Testis (tissue), 3 donors: ENCODE data around the gene PC. TPM values are rescaled to one million over a fixed set of nuclear protein-coding genes. Genes with fewer than 3 reads are reported as not detected.

Experiments
- DNase-seq: peaks from one replicate; pipeline ENCODE4 v3.0.0-alpha.2; 2019
- H3K27ac ChIP-seq, 2 donors: fragments of 200-600 bp; sonication (generic); one replicate each; pipeline ENCODE4 v1.5.1; 2019
- H3K27me3 ChIP-seq: fragments of 200-600 bp; sonication (generic); one replicate; pipeline ENCODE4 v1.5.1; 2019
- H3K36me3 ChIP-seq: fragments of 200-600 bp; sonication (generic); one replicate; pipeline ENCODE4 v1.5.1; 2017; ENCODE audit warnings: low read depth; ENCODE audit errors: missing control alignments
- H3K4me1 ChIP-seq: fragments of 200-600 bp; sonication (generic); one replicate; pipeline ENCODE4 v1.5.1; 2019
- H3K4me3 ChIP-seq, 2 donors: fragments of 200-600 bp; sonication (generic); one replicate each; pipeline ENCODE4 v1.5.1; 2017 to 2019
- H3K9me3 ChIP-seq: fragments of 200-600 bp; sonication (generic); one replicate; pipeline ENCODE4 v1.5.1; 2017
- POLR2A ChIP-seq: fragments of 450-650 bp; IDR thresholded peaks from one replicate; pipeline ENCODE4 v1.6.1; 2017; ENCODE audit warnings: antibody characterized with exemption, mild to moderate bottlenecking, moderate library complexity
- WGBS, 2 donors: methylation state at CpG; one replicate each; pipeline ENCODE4 v1.1.5; 2018; 5-methylcytosine and 5-hydroxymethylcytosine counted together
- intact Hi-C: fragments of 100-400 bp; cut with DNase I; formaldehyde crosslinking; loops from one replicate; pipeline ENCODE4 v1.15.1; 2023; ENCODE audit warnings: low total_unique reads
- polyA plus RNA-seq: library from polyadenylated mRNA; stranded (reverse); fragments of 350-450 nt; fragmentation: Illumina TruSeq; extraction: RNeasy Lipid Tissue Mini Kit (QIAGEN cat#74804); gene quantifications from one replicate; pipeline ENCODE4 v1.2.3, GENCODE V29; 2014; ENCODE audit warnings: low read depth, low replicate concordance; ENCODE audit not compliant: insufficient read depth
- total RNA-seq, 2 donors: library from RNA; depleted of rRNA; stranded (reverse); fragments of >200 nt; gene quantifications; one replicate each; pipeline ENCODE4 v1.2.3, GENCODE V29; 2016
- TF ChIP-seq, protein P1 (sequence below), 3 experiments: fragments of 450-650 bp in 2 of 3; fragments of 200-600 bp in 1 of 3; sonication (generic) in 1 of 3; IDR thresholded peaks; one replicate each; pipeline ENCODE4 v1.5.1; 2016 to 2019; ENCODE audit warnings: antibody characterized with exemption in 3 of 3, mild to moderate bottlenecking in 2 of 3, moderate library complexity in 1 of 3

PC gene
- total and polyA plus RNA-seq, 3 donors from 2014 or later: 40.9 to 53.1 (median 46.0) TPM

DNA sequence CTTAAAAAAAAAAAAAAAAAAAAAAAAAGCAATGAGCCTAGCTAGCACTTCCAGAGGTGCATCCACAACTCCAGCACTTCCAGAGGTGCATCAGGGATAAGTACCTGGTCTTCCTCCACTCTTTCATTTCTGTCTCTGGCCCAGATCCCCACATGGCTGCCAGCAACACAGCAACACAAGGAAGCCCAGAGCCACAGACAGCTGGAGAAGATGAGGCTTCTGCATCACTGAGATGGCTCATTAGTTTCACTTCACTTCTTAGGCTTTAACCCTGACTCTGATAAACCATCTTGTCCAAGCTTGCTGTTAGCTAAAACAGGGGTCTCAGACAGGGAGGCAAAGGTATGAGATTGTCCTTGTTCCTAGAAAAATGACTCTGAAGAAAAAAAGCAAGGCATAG is 35.6 kb downstream of the PC start:
- H3K27ac ChIP-seq: no peak overlapping the region
- intact Hi-C loops: no loop called here
- H3K27me3 ChIP-seq: no peaks in the 10 kb centered on the region
- no peaks in the 10 kb centered on the region for H3K4me1 ChIP-seq
- TF ChIP-seq, protein P1, sequence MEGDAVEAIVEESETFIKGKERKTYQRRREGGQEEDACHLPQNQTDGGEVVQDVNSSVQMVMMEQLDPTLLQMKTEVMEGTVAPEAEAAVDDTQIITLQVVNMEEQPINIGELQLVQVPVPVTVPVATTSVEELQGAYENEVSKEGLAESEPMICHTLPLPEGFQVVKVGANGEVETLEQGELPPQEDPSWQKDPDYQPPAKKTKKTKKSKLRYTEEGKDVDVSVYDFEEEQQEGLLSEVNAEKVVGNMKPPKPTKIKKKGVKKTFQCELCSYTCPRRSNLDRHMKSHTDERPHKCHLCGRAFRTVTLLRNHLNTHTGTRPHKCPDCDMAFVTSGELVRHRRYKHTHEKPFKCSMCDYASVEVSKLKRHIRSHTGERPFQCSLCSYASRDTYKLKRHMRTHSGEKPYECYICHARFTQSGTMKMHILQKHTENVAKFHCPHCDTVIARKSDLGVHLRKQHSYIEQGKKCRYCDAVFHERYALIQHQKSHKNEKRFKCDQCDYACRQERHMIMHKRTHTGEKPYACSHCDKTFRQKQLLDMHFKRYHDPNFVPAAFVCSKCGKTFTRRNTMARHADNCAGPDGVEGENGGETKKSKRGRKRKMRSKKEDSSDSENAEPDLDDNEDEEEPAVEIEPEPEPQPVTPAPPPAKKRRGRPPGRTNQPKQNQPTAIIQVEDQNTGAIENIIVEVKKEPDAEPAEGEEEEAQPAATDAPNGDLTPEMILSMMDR (IDR thresholded peaks at IDR 0.05): no peak
- TF ChIP-seq POLR2A: no peak
- H3K36me3 ChIP-seq: no peaks in the 10 kb centered on the region
- no peak overlapping the region for H3K4me3 ChIP-seq
- H3K9me3 ChIP-seq: no peaks in the 10 kb centered on the region
- DNase-seq: no peak

DNA sequence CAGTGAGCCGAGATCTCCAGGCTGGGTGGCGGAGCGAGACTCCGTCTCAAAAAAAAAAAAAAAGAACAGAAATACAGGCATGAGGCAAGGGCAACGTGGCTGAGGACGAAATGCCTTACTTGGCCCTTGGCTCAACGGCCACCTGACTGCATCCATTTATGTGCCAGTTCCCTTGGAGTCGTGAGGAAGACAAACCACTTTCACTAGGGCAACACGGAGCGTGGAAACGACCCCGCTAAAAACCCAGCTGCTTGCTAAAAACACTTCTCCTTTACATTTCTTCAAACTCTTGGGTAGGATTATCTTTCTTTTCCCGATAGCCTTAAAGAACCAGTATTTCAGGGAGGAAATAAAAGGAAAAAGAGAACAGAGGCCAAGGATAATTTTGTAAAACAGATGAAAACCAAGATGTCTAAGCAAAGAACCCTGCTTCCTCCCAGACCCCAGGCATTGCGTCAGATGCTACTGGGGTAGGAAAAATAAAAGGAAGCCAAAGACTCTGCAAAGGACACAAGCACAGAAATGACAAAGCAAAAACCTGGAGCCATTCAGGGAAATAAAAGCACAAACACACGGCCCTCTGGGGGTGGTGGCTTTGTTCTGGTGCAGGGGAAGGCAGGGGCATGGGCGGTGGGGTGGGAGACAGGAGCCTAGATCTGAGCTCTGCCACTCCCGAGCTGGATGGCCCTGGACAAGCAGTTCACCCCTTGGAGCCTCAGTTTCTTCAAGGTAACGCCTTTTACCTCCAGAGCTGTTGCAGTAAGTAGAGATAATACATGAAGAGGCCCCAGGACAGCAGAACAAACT is 37.0 kb downstream of the PC start:
- H3K4me3 ChIP-seq: no peak overlapping the region
- no peaks in the 10 kb centered on the region for H3K27me3 ChIP-seq
- no peaks in the 10 kb centered on the region for H3K36me3 ChIP-seq
- no peak overlapping the region for H3K27ac ChIP-seq
- WGBS, 2 donors: 86% methylated on average over 18 of the region's 18 CpGs
- intact Hi-C loops: no loop called here
- no peak for TF ChIP-seq POLR2A
- TF ChIP-seq, protein P1 (IDR thresholded peaks at IDR 0.05): no peak
- no peaks in the 10 kb centered on the region for H3K4me1 ChIP-seq
- H3K9me3 ChIP-seq: no peaks in the 10 kb centered on the region
- no peak for DNase-seq

DNA sequence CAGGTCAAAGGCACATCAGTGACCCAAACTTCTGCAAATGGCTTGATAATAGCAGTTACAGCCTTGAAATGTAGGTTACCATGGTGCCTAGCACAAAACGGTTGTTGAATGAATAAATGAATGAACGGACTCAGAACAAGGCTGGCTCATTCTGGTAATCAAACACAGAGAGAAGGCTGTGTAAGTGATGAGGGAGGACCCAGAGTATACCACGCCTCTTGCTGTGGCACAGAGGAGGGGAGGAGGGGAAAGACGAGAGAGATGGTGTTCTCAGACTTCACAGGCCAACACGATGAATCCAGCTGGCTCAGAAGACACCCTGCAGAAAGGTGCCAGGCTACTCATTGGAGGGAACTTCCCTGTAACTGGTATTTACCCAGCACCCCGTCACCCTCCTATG is 38.3 kb downstream of the PC start:
- no peaks in the 10 kb centered on the region for H3K27me3 ChIP-seq
- H3K9me3 ChIP-seq: no peaks in the 10 kb centered on the region
- no peak overlapping the region for H3K4me3 ChIP-seq
- no peak for TF ChIP-seq POLR2A
- TF ChIP-seq, protein P1 (IDR thresholded peaks at IDR 0.05): no peak
- H3K27ac ChIP-seq: no peak overlapping the region
- no peaks in the 10 kb centered on the region for H3K36me3 ChIP-seq
- intact Hi-C loops: no loop called here
- no peak for DNase-seq
- 80 to 88% methylated on average over 6 of the region's 6 CpGs for WGBS, 2 donors
- H3K4me1 ChIP-seq: no peaks in the 10 kb centered on the region

DNA sequence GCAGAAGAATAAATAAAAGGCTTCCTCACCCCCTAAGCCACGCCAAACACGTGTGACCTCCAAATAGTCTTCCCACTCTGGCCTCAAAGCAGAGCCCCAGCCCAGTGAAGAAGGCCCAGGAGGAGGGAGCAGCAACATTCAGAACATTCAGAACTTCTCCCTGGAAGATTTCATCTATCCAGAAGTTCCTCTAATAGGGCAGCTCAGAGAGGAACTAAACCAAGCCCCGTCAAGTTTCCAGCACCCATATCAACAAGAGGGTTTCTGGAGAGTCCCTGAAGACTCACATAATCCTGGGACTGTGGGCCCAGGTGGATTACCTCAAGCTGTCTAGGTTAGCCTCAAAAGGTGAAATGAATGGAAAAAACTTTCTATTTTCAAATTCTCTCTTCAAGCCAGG is 39.4 kb downstream of the PC start:
- DNase-seq: no peak
- intact Hi-C loops: no loop called here
- Histone ChIP-seq H3K27ac (no peak overlapping the region), H3K9me3 (no peaks in the 10 kb centered on the region), H3K36me3 (no peaks in the 10 kb centered on the region), H3K4me1 (no peaks in the 10 kb centered on the region), H3K27me3 (no peaks in the 10 kb centered on the region), H3K4me3 (no peak overlapping the region)
- 76 to 86% methylated on average over 3 of the region's 3 CpGs for WGBS, 2 donors
- TF ChIP-seq, protein P1 (IDR thresholded peaks at IDR 0.05): no peak
- TF ChIP-seq POLR2A: no peak

DNA sequence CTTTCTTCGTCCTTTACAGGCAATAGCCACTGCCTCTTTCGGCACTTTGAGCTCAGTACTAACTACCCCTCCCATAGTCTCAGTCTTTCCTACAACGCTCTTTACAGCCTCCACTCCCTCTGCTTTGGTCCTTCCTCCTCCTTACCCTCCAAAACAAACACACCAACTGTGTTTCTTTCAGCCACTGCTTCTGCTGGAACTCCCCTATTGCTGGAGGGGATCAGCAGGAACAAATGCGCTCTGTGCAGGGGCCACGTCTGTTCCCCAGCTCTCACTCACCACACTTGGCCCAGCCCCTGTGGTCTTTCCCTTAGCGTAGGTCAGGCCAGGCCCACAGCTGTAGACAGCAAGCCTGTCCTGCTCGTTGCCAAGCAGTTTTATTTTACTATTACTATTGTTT is 42.3 kb downstream of the PC start:
- H3K36me3 ChIP-seq: no peaks in the 10 kb centered on the region
- TF ChIP-seq, protein P1 (IDR thresholded peaks at IDR 0.05): no peak
- no peak for TF ChIP-seq POLR2A
- H3K9me3 ChIP-seq: no peaks in the 10 kb centered on the region
- H3K27ac ChIP-seq: no peak overlapping the region
- H3K4me1 ChIP-seq: no peaks in the 10 kb centered on the region
- H3K27me3 ChIP-seq: no peaks in the 10 kb centered on the region
- DNase-seq: no peak
- no peak overlapping the region for H3K4me3 ChIP-seq
- intact Hi-C loops: no loop called here
- WGBS, 2 donors: 68 to 79% methylated on average over 5 to 7 of the region's 7 CpGs
